SK-N-SH (cell line): ENCODE results near the gene BAIAP2L1.

Experiments
- CTCF ChIP-seq: fragments of 200-600 bp; sonication (generic); IDR thresholded peaks from 2 replicates; pipeline ENCODE4 v1.6.1; 2017; ENCODE audit warnings: antibody characterized with exemption, mild to moderate bottlenecking, moderate library complexity
- EP300 ChIP-seq, 2 experiments: IDR thresholded peaks; 2 replicates each; pipeline versions ENCODE4 v1.4.0 to v1.6.1; 2012; ENCODE audit warnings: borderline replicate concordance in 1 of 2, low read depth in 1 of 2, low read length in 1 of 2
- FOXM1 ChIP-seq: IDR thresholded peaks from 2 replicates; pipeline ENCODE4 v1.4.0; 2012; ENCODE audit warnings: low read depth, mild to moderate bottlenecking
- MEF2A ChIP-seq: IDR thresholded peaks from 2 replicates; pipeline ENCODE4 v1.4.0; 2012; ENCODE audit warnings: low read depth, borderline replicate concordance
- NFIC ChIP-seq: IDR thresholded peaks from 2 replicates; pipeline ENCODE4 v1.4.0; 2012; ENCODE audit warnings: borderline replicate concordance
- REST ChIP-seq: IDR thresholded peaks from 2 replicates; pipeline ENCODE4 v1.6.1; 2012; ENCODE audit warnings: mild to moderate bottlenecking, low read depth, low read length, moderate library complexity
- TEAD4 ChIP-seq: IDR thresholded peaks from 2 replicates; pipeline ENCODE4 v1.4.0; 2012; ENCODE audit warnings: mild to moderate bottlenecking, borderline replicate concordance; ENCODE audit not compliant: insufficient read depth
- USF1 ChIP-seq: IDR thresholded peaks from 2 replicates; pipeline ENCODE4 v1.4.0; 2012; ENCODE audit warnings: low read depth, borderline replicate concordance

- TF ChIP-seq CTCF (no peak), USF1 (no peak), REST (no peak), TEAD4 (no peak), EP300 (IDR thresholded peaks at IDR 0.05; ENCODE audit: borderline replicate concordance in 1 of 2, low read depth in 1 of 2, low read length in 1 of 2) (no peak), MEF2A (no peak), NFIC (no peak), FOXM1 (no peak)
These were observed 49.8 kb downstream of the BAIAP2L1 start for GRCh38 chr7:98351136-98351535.
